Measurements from ENCODE around the gene CSPG4. TPM values are rescaled to one million over a fixed set of nuclear protein-coding genes. Genes with fewer than 3 reads are reported as not detected.

The CSPG4 gene
- total and polyA plus RNA-seq, 2 of the 8 experiments (the other 6 are each of a cell fraction or from before 2014, with no cell fraction given), result 1.4 to 3.0 TPM

DNA sequence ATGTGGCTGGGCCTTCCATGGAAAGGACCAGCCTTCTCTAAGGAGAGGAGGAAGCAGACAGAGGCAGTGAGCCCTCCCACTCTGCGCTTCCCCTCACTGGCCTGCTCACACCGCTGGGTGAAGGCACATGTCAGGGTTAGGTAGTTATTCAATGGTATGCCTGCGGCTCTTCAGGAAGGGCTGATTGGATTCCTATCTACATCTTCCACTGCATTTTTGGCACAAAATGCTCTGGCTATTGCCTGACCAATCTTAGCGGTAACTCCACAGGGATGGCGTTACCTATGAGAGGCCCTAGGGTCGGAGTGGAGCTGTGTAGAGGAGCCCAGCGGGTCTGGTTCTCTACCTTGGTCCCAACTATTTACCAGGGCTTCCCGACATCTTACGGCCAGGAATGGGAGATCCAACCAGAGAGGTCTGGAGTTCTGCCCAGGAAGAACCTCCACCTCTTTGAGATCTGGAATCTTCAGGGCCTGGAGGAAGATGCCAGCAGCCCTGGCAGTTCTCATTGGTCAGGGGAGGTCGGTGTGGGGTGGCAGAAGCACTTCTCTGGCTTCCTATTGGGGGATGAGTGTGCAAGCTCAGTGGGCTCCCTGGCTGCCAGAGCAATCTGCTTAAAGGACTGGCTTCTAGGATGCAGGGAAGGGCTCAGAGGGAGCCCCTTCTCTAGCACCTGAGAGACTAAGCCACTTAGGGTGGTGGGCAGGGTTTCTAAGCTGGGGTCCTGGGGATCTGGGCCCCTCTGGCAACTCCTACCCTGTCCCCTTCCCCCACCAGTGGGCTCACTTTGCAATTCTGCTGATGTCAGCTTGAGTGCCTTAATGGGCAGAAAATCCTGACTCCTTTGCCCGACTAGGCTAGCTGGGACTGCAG lies 40.7 kb downstream of the CSPG4 start:
- Histone ChIP-seq H2BK15ac (ENCODE audit: low read length) (no peak overlapping the region), H4K5ac (ENCODE audit: insufficient read length, low read depth, low read length) (no peak overlapping the region), H3K9ac (replicated peaks in 1 of 4; ENCODE audit: extremely low read depth in 1 of 4, low read depth in 3 of 4, low read length in 3 of 4) (no peak overlapping the region; a peak in 1 of 7 replicates), H3K4me2 (ENCODE audit: insufficient read depth in 1 of 2, low read depth in 2 of 2, low read length in 2 of 2) (no peak overlapping the region), H2BK5ac (ENCODE audit: low read depth, low read length) (no peak overlapping the region), H3K79me2 (ENCODE audit: control insufficient read depth in 1 of 2, insufficient read depth in 2 of 2, low read length in 2 of 2) (no peaks in the 10 kb centered on the region), H2BK20ac (ENCODE audit: low read length) (no peak overlapping the region), H3K23ac (ENCODE audit: insufficient read length) (no peak overlapping the region), H3K4me1 (replicated peaks in 1 of 4; ENCODE audit: control insufficient read depth in 3 of 4, insufficient read depth in 4 of 4, low read length in 3 of 4) (peaks cover 7 to 14% (median 9%) of the 10 kb centered on the region in 4 experiments), H4K20me1 (replicated peaks in 1 of 2; ENCODE audit: control insufficient read depth in 1 of 2, insufficient read depth in 2 of 2, low read length in 2 of 2) (no peaks in the 10 kb centered on the region), H2BK120ac (replicated peaks; ENCODE audit: low read depth, low read length) (no peak overlapping the region), H3K23me2 (ENCODE audit: low read depth, low read length) (no peaks in the 10 kb centered on the region), H3K18ac (ENCODE audit: extremely low read depth, low read length) (no peak overlapping the region), H4K8ac (ENCODE audit: extremely low read depth, insufficient read depth, low read length) (no peak overlapping the region), H3K9me3 (ENCODE audit: insufficient read depth in 2 of 2, low read depth in 1 of 2, low read length in 1 of 2) (no peaks in the 10 kb centered on the region), H3K4ac (replicated peaks; ENCODE audit: insufficient read length, low read depth, low read length) (no peak overlapping the region), H3K79me1 (ENCODE audit: low read depth, low read length) (no peaks in the 10 kb centered on the region), H3K14ac (ENCODE audit: insufficient read length) (no peak overlapping the region), H4K91ac (replicated peaks; ENCODE audit: insufficient read length, low read length) (no peak overlapping the region), H3K56ac (replicated peaks; ENCODE audit: insufficient read length, low read depth, low read length) (no peak overlapping the region), H2AK5ac (ENCODE audit: low read depth, low read length) (0 out of 2 replicates have a peak overlapping the region, but pooled peaks have one; percentile 9), H3K27me3 (replicated peaks in 1 of 4; ENCODE audit: control insufficient read depth in 3 of 4, extremely low read depth in 1 of 4, insufficient read depth in 3 of 4, low read length in 3 of 4) (no peaks in the 10 kb centered on the region), H3K27ac (ENCODE audit: low read depth, low read length) (no peak overlapping the region), H2BK12ac (ENCODE audit: low read depth, low read length) (peak overlapping the region; percentile 52; the same call in 1 of the 2 replicates), H3K36me3 (ENCODE audit: control insufficient read depth in 2 of 4, insufficient read depth in 4 of 4, low read length in 3 of 4) (no peaks in the 10 kb centered on the region), H2AFZ (ENCODE audit: low read length) (no peak overlapping the region), H3K4me3 (ENCODE audit: extremely low read depth in 1 of 4, insufficient read depth in 2 of 4, low read depth in 3 of 4, low read length in 4 of 4) (no peak overlapping the region)
- no peak for DNase-seq (ENCODE audit: low read depth in 1 of 2, low spot score in 2 of 2)
- CTCF ChIA-PET (ENCODE audit: partially characterized antibody), result interaction anchor here (0.9 to 7.4 kb wide), 10 partner anchors 11 to 131 kb away, joined by 3 to 60 read pairs (median 4); partner anchors contain the start of genes IMP3 and SNX33
- FAIRE-seq, result no peak
- 85% methylated on average over 11 of the region's 11 CpGs; no CpG with 5 or more reads in 1 of the 2 experiments for WGBS, 2 experiments (ENCODE audit: extremely low coverage in 1 of 2, insufficient coverage in 1 of 2, insufficient read length in 1 of 2, insufficient replicate concordance in 2 of 2, low coverage in 1 of 2, low lambda C conversion rate in 2 of 2, missing lambda C conversion rate in 1 of 2)
- POLR2A ChIA-PET (ENCODE audit: partially characterized antibody), result interaction anchor here (1.0 to 2.7 kb wide), 9 partner anchors 10 to 32 kb away, joined by 3 to 10 read pairs (median 4); partner anchors contain the start of genes IMP3 and SNX33
- TF ChIP-seq TCF12 (IDR thresholded peaks at IDR 0.05; ENCODE audit: low read depth, low read length), result no peak
- TF ChIP-seq CREB1 (IDR thresholded peaks at IDR 0.05), result no peak
- TF ChIP-seq MAFK (IDR thresholded peaks at IDR 0.05; ENCODE audit: low read depth, low read length), result peak; percentile 74; the same call in 1 of the 2 replicates
- TF ChIP-seq RXRA (IDR thresholded peaks at IDR 0.05; ENCODE audit: insufficient read depth, low read depth, low read length), result no peak
- TF ChIP-seq TBP (IDR thresholded peaks at IDR 0.05; ENCODE audit: low read depth, low read length), result no peak

Data from H1 (cell line).